Aorta (tissue), 5 donors: ENCODE data around the gene AP1S2. TPM values are rescaled to one million over a fixed set of nuclear protein-coding genes. Genes with fewer than 3 reads are reported as not detected.

Source experiments
- ATAC-seq: fragments of 200-7000 bp; cut with Tn5 transposase; one replicate; pipeline ENCODE4 v1.9.1; 2022; ENCODE audit warnings: moderate library complexity; ENCODE audit not compliant: low FRiP score
- DNase-seq, 2 donors: peaks; one replicate each; pipeline ENCODE4 v3.0.0-alpha.2; 2020
- H3K27ac ChIP-seq, 2 donors: one replicate each; pipeline ENCODE4 v1.5.1; 2013; ENCODE audit warnings: low read length in 2 of 2, mild to moderate bottlenecking in 2 of 2, moderate library complexity in 2 of 2, control low read depth in 1 of 2, inconsistent platforms in 1 of 2, low read depth in 1 of 2
- H3K27me3 ChIP-seq, 2 donors: one replicate each; pipeline ENCODE4 v1.6.1; 2013; ENCODE audit warnings: control low read depth in 1 of 2, low read length in 1 of 2, mild to moderate bottlenecking in 1 of 2, moderate library complexity in 1 of 2; ENCODE audit not compliant: insufficient read depth in 2 of 2, control insufficient read depth in 1 of 2
- H3K36me3 ChIP-seq, 2 donors: one replicate each; pipeline ENCODE4 v1.6.1; 2013; ENCODE audit warnings: control low read depth in 1 of 2, low read length in 1 of 2, mild to moderate bottlenecking in 1 of 2; ENCODE audit not compliant: insufficient read depth in 2 of 2, control insufficient read depth in 1 of 2
- H3K4me1 ChIP-seq, 2 donors: one replicate each; pipeline ENCODE4 v1.6.1; 2013; ENCODE audit warnings: low read length in 2 of 2, control low read depth in 1 of 2, mild to moderate bottlenecking in 1 of 2, moderate library complexity in 1 of 2; ENCODE audit not compliant: insufficient read depth in 2 of 2, control insufficient read depth in 1 of 2
- H3K4me3 ChIP-seq, 2 donors: one replicate each; pipeline ENCODE4 v1.5.1; 2013; ENCODE audit warnings: low read length in 2 of 2, control low read depth in 1 of 2, mild to moderate bottlenecking in 1 of 2
- H3K9me3 ChIP-seq: one replicate; pipeline ENCODE4 v1.6.1; 2013; ENCODE audit warnings: mild to moderate bottlenecking, low read length; ENCODE audit not compliant: control insufficient read depth
- WGBS, 2 donors: extraction: QIAGEN DNeasy Blood & Tissue Kit; methylation state at CpG; one replicate each; pipeline ENCODE4 v1.1.7; 2013; 5-methylcytosine and 5-hydroxymethylcytosine counted together
- intact Hi-C, 2 donors: fragments of 100-400 bp; cut with DNase I; formaldehyde crosslinking; loops; one replicate each; pipeline versions ENCODE4 v1.14.2 to v1.15.0; 2022
- polyA plus RNA-seq, 2 donors: library from polyadenylated mRNA; stranded (reverse); fragments of 200-250 nt; gene quantifications; one replicate each; pipeline ENCODE4 v1.2.3, GENCODE V29; 2013
- total RNA-seq, 2 donors: library from RNA; stranded (reverse); fragmentation: NEBNext Ultra II Directional; extraction: Animal tissue kit (Norgen Biotek cat#: 25700); gene quantifications; one replicate each; pipeline ENCODE4 v1.2.1, GENCODE V29; 2021
- donor health status: healthy with polysubstance abuse.
- donor health status: Bipolar disorder and iron deficiency.
- donor health status: DM: no; HTN: no; CAD: no.
- donor health status: DM: no; HTN: no; CAD: no.
- donor health status: DM: yes; HTN: yes; CAD: no.

AP1S2 gene
- total and polyA plus RNA-seq, 4 donors, result 31.6 to 60.0 (median 52.5) TPM

- DNase-seq (no peak), ATAC-seq (no peak)
- no peak overlapping the region for H3K27ac ChIP-seq
- no peak overlapping the region for H3K4me3 ChIP-seq
- no peaks in the 10 kb centered on the region for H3K27me3 ChIP-seq
- no peaks in the 10 kb centered on the region for H3K9me3 ChIP-seq
- intact Hi-C loops, result no loop called here
- no peaks in the 10 kb centered on the region for H3K36me3 ChIP-seq
- H3K4me1 ChIP-seq, result no peaks in the 10 kb centered on the region
- 54 to 64% methylated on average over 3 of the region's 3 CpGs for WGBS, 2 donors
Observed at GRCh38 chrX:15864023-15864422, 9.4 kb upstream of the AP1S2 start.

- no peaks in the 10 kb centered on the region for H3K27me3 ChIP-seq
- ATAC-seq, result no peak
- WGBS, 2 donors, result 88 to 93% methylated on average over 3 of the region's 3 CpGs
- intact Hi-C loops, result no loop called here
- H3K4me3 ChIP-seq, result no peak overlapping the region
- no peaks in the 10 kb centered on the region for H3K36me3 ChIP-seq
- no peaks in the 10 kb centered on the region for H3K4me1 ChIP-seq
- DNase-seq, result no peak
- H3K9me3 ChIP-seq, result no peaks in the 10 kb centered on the region
- no peak overlapping the region for H3K27ac ChIP-seq
Observed at GRCh38 chrX:15860921-15861320, 6.3 kb upstream of the AP1S2 start.

- Histone ChIP-seq H3K4me3 (no peak overlapping the region), H3K27ac (no peak overlapping the region), H3K4me1 (no peaks in the 10 kb centered on the region), H3K27me3 (no peaks in the 10 kb centered on the region), H3K9me3 (no peaks in the 10 kb centered on the region), H3K36me3 (no peaks in the 10 kb centered on the region)
- DNase-seq (no peak), ATAC-seq (no peak)
- intact Hi-C loops, result loop anchor here in 1 of 2 donors (10.0 kb wide), 1 partner anchor 173 kb away; no protein-coding TSS in a partner anchor
- WGBS, 2 donors, result 84 to 90% methylated on average over 1 of the region's 1 CpG
Observed at GRCh38 chrX:15858051-15858450, 3.4 kb upstream of the AP1S2 start.

- no peaks in the 10 kb centered on the region for H3K9me3 ChIP-seq
- no peaks in the 10 kb centered on the region for H3K27me3 ChIP-seq
- ATAC-seq, result no peak
- intact Hi-C loops, result loop anchor here in 1 of 2 donors (10.0 kb wide), 1 partner anchor 172 kb away; no protein-coding TSS in a partner anchor
- DNase-seq, result no peak
- H3K4me1 ChIP-seq, result no peaks in the 10 kb centered on the region
- 19 to 60% methylated on average over 1 of the region's 1 CpG for WGBS, 2 donors
- no peaks in the 10 kb centered on the region for H3K36me3 ChIP-seq
- no peak overlapping the region for H3K4me3 ChIP-seq
- H3K27ac ChIP-seq, result no peak overlapping the region
Observed at GRCh38 chrX:15856636-15857035, 2.0 kb upstream of the AP1S2 start.

- intact Hi-C loops, result loop anchor here in 1 of 2 donors (10.0 kb wide), 1 partner anchor 171 kb away; no protein-coding TSS in a partner anchor
- Histone ChIP-seq H3K9me3 (no peaks in the 10 kb centered on the region), H3K27me3 (no peaks in the 10 kb centered on the region), H3K4me3 (no peak overlapping the region), H3K27ac (no peak overlapping the region), H3K4me1 (no peaks in the 10 kb centered on the region), H3K36me3 (no peaks in the 10 kb centered on the region)
- ATAC-seq (no peak), DNase-seq (no peak)
- WGBS, 2 donors, result 52 to 61% methylated on average over 4 of the region's 4 CpGs
Observed at GRCh38 chrX:15856222-15856587, 1.6 kb upstream of the AP1S2 start.

GRCh38 chrX:15855568-15856221 is 1.1 kb upstream of the AP1S2 start:
- Histone ChIP-seq H3K36me3 (no peaks in the 10 kb centered on the region), H3K4me3 (peak overlapping the region; percentile 41 to 60), H3K4me1 (no peaks in the 10 kb centered on the region), H3K27me3 (no peaks in the 10 kb centered on the region), H3K9me3 (no peaks in the 10 kb centered on the region), H3K27ac (peak overlapping the region in 1 of 2 donors; percentile 96)
- intact Hi-C loops, result loop anchor here (2.0 to 10.0 kb wide), 2 partner anchors 171 to 181 kb away; no protein-coding TSS in a partner anchor
- DNase-seq (no peak), ATAC-seq (no peak)
- WGBS, 2 donors, result 11 to 17% methylated on average over 16 of the region's 16 CpGs

GRCh38 chrX:15854080-15854655 is 445 bp downstream of the AP1S2 start:
- peak; percentile 75 to 86 for DNase-seq
- no peaks in the 10 kb centered on the region for H3K9me3 ChIP-seq
- WGBS, 2 donors, result 0 to 1% methylated on average over 56 to 65 of the region's 65 CpGs
- intact Hi-C loops, result loop anchor here (2.0 to 10.0 kb wide), 3 partner anchors 62 to 179 kb away; partner anchors contain the start of gene ZRSR2 (in 1 of the 2)
- no peaks in the 10 kb centered on the region for H3K27me3 ChIP-seq
- peak; percentile 44 for ATAC-seq
- no peaks in the 10 kb centered on the region for H3K36me3 ChIP-seq
- peak overlapping the region; percentile 62 to 98 for H3K4me3 ChIP-seq
- peak overlapping the region; percentile 7 to 85 for H3K27ac ChIP-seq
- H3K4me1 ChIP-seq, result no peaks in the 10 kb centered on the region

GRCh38 chrX:15853586-15854079 is 980 bp downstream of the AP1S2 start:
- WGBS, 2 donors, result 12 to 13% methylated on average over 14 of the region's 14 CpGs
- intact Hi-C loops, result loop anchor here (2.0 to 10.0 kb wide), 3 partner anchors 61 to 179 kb away; partner anchors contain the start of gene ZRSR2 (in 1 of the 2)
- DNase-seq (no peak), ATAC-seq (no peak)
- no peaks in the 10 kb centered on the region for H3K36me3 ChIP-seq
- no peaks in the 10 kb centered on the region for H3K4me1 ChIP-seq
- no peaks in the 10 kb centered on the region for H3K9me3 ChIP-seq
- H3K27ac ChIP-seq, result peak overlapping the region in 1 of 2 donors; percentile 85
- H3K27me3 ChIP-seq, result no peaks in the 10 kb centered on the region
- peak overlapping the region; percentile 62 to 98 for H3K4me3 ChIP-seq
